Measurements from ENCODE around the gene CARMIL1. TPM values are rescaled to one million over a fixed set of nuclear protein-coding genes. Genes with fewer than 3 reads are reported as not detected.

Gene CARMIL1
- total RNA-seq, 1 experiment from 2014 or later = 25.9 TPM

- no peak overlapping the region for H3K27ac Mint-ChIP-seq (ENCODE audit: unreplicated experiment)
- H3K9me3 Mint-ChIP-seq (ENCODE audit: unreplicated experiment) = no peaks in the 10 kb centered on the region
- no peaks in the 10 kb centered on the region for H3K36me3 ChIP-seq (ENCODE audit: control insufficient read depth, insufficient read depth, low read length)
- TF ChIP-seq CTCF (IDR thresholded peaks at IDR 0.05; ENCODE audit: insufficient read depth in 1 of 2, low read depth in 1 of 2, low read length in 1 of 2, severe bottlenecking in 1 of 2, unreplicated experiment in 1 of 2) = no peak
- H3K4me3 Mint-ChIP-seq (ENCODE audit: unreplicated experiment) = no peak overlapping the region
- no peaks in the 10 kb centered on the region for H3K27me3 ChIP-seq (replicated peaks; ENCODE audit: control insufficient read depth, insufficient read depth, low read length)
- no TSS peak for BruUV-seq (replicated peaks)
- POLR2A ChIA-PET = no interaction called here
- no peak overlapping the region for H3K4me3 ChIP-seq (ENCODE audit: low read depth, low read length)
- H3K36me3 Mint-ChIP-seq (ENCODE audit: insufficient read depth, unreplicated experiment) = peaks cover 8% of the 10 kb centered on the region
- H3K9me3 ChIP-seq = no peaks in the 10 kb centered on the region
- no peak for DNase-seq
- CTCF ChIA-PET = no interaction called here
- no peaks in the 10 kb centered on the region for H3K27me3 Mint-ChIP-seq (ENCODE audit: insufficient read depth, unreplicated experiment)
- intact Hi-C loops (cut with micrococcal nuclease; ENCODE audit: unreplicated experiment) = no loop called here
- H3K4me1 Mint-ChIP-seq (ENCODE audit: low read depth, unreplicated experiment) = no peaks in the 10 kb centered on the region
- no peaks in the 10 kb centered on the region for H3K4me1 ChIP-seq
Measured at GRCh38 chr6:25550631-25551030, 271.5 kb downstream of the CARMIL1 start.

GRCh38 chr6:25553502-25553901 lies 274.3 kb downstream of the CARMIL1 start:
- H3K36me3 Mint-ChIP-seq (ENCODE audit: insufficient read depth, unreplicated experiment) = peaks cover 6% of the 10 kb centered on the region
- no peak overlapping the region for H3K4me3 Mint-ChIP-seq (ENCODE audit: unreplicated experiment)
- no peak overlapping the region for H3K27ac Mint-ChIP-seq (ENCODE audit: unreplicated experiment)
- no peaks in the 10 kb centered on the region for H3K4me1 Mint-ChIP-seq (ENCODE audit: low read depth, unreplicated experiment)
- Histone ChIP-seq H3K9me3 (no peaks in the 10 kb centered on the region), H3K27me3 (replicated peaks; ENCODE audit: control insufficient read depth, insufficient read depth, low read length) (no peaks in the 10 kb centered on the region), H3K4me3 (ENCODE audit: low read depth, low read length) (no peak overlapping the region), H3K4me1 (no peaks in the 10 kb centered on the region), H3K36me3 (ENCODE audit: control insufficient read depth, insufficient read depth, low read length) (no peaks in the 10 kb centered on the region; the same call in 1 of the 2 replicates)
- intact Hi-C loops (cut with micrococcal nuclease; ENCODE audit: unreplicated experiment) = no loop called here
- BruUV-seq (replicated peaks) = no TSS peak
- no peak for TF ChIP-seq CTCF (IDR thresholded peaks at IDR 0.05; ENCODE audit: insufficient read depth in 1 of 2, low read depth in 1 of 2, low read length in 1 of 2, severe bottlenecking in 1 of 2, unreplicated experiment in 1 of 2)
- H3K27me3 Mint-ChIP-seq (ENCODE audit: insufficient read depth, unreplicated experiment) = no peaks in the 10 kb centered on the region
- H3K9me3 Mint-ChIP-seq (ENCODE audit: unreplicated experiment) = no peaks in the 10 kb centered on the region
- ChIA-PET POLR2A (no interaction called here), CTCF (no interaction called here)
- DNase-seq = no peak

- no peaks in the 10 kb centered on the region for H3K9me3 Mint-ChIP-seq (ENCODE audit: unreplicated experiment)
- no peaks in the 10 kb centered on the region for H3K4me1 ChIP-seq
- TF ChIP-seq CTCF (IDR thresholded peaks at IDR 0.05; ENCODE audit: insufficient read depth in 1 of 2, low read depth in 1 of 2, low read length in 1 of 2, severe bottlenecking in 1 of 2, unreplicated experiment in 1 of 2) = no peak
- H3K36me3 ChIP-seq (ENCODE audit: control insufficient read depth, insufficient read depth, low read length) = no peaks in the 10 kb centered on the region; the same call in 1 of the 2 replicates
- no peaks in the 10 kb centered on the region for H3K4me1 Mint-ChIP-seq (ENCODE audit: low read depth, unreplicated experiment)
- POLR2A ChIA-PET = no interaction called here
- BruUV-seq (replicated peaks) = no TSS peak
- H3K4me3 ChIP-seq (ENCODE audit: low read depth, low read length) = no peak overlapping the region
- H3K4me3 Mint-ChIP-seq (ENCODE audit: unreplicated experiment) = no peak overlapping the region
- H3K9me3 ChIP-seq = no peaks in the 10 kb centered on the region
- H3K27me3 ChIP-seq (replicated peaks; ENCODE audit: control insufficient read depth, insufficient read depth, low read length) = no peaks in the 10 kb centered on the region
- H3K27me3 Mint-ChIP-seq (ENCODE audit: insufficient read depth, unreplicated experiment) = no peaks in the 10 kb centered on the region
- H3K36me3 Mint-ChIP-seq (ENCODE audit: insufficient read depth, unreplicated experiment) = peaks cover 6% of the 10 kb centered on the region
- no peak for DNase-seq
- intact Hi-C loops (cut with micrococcal nuclease; ENCODE audit: unreplicated experiment) = no loop called here
- H3K27ac Mint-ChIP-seq (ENCODE audit: unreplicated experiment) = no peak overlapping the region
- CTCF ChIA-PET = no interaction called here
Measured at GRCh38 chr6:25555188-25555587, 276.0 kb downstream of the CARMIL1 start.

All from Caco-2 (cell line).